Sigmoid colon (tissue), 4 donors: ENCODE measurements around the gene ZNF81.

Experiments used
- POLR2A ChIP-seq, 2 donors: fragments of 450-650 bp; IDR thresholded peaks; one replicate each; pipeline ENCODE4 v1.6.1; 2016; ENCODE audit warnings: antibody characterized with exemption in 2 of 2, mild to moderate bottlenecking in 2 of 2, moderate library complexity in 2 of 2
- POLR2AphosphoS5 ChIP-seq, 4 donors: sonication (generic); formaldehyde crosslinking; IDR thresholded peaks; one replicate each; pipeline ENCODE4 v1.6.1; 2017; ENCODE audit warnings: antibody characterized with exemption in 4 of 4
- TF ChIP-seq, protein P1 (sequence below), 4 experiments: fragments of 450-650 bp in 3 of 4; fragments of 200-600 bp in 1 of 4; IDR thresholded peaks; one replicate each; pipeline ENCODE4 v1.5.1; 2016 to 2019; ENCODE audit warnings: antibody characterized with exemption in 4 of 4, mild to moderate bottlenecking in 3 of 4, moderate library complexity in 2 of 4

DNA sequence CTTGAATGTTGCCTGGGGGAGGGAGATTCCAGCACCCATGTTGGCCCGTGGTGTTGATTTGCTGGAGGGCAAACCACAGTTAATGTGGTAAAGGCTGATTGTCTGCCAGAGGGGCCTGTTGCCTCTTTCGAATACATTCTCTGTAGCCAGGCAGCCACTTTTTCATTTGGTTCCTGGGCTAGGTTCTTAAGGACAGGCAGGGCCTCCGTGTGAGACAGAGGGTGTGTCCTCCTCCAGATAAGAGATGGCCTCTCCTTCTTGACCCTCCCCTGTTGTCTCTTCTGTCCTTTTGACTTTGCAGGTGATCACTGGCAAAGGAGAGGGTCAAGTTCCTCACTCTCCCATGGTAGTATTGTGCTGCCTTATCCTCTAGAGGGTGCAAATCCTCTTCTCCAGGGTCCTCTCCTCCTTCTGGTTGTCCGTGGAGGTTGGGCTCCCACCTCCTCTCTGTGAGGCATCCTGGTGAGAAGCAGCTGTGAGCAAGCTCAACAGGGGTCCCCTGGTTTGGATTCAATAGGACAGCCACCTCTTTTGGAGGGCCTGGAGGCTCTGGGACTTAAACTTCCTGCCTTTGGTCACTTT, 122.2 kb downstream of the ZNF81 start:
- TF ChIP-seq POLR2A (IDR thresholded peaks at IDR 0.05): no peak
- TF ChIP-seq, protein P1, sequence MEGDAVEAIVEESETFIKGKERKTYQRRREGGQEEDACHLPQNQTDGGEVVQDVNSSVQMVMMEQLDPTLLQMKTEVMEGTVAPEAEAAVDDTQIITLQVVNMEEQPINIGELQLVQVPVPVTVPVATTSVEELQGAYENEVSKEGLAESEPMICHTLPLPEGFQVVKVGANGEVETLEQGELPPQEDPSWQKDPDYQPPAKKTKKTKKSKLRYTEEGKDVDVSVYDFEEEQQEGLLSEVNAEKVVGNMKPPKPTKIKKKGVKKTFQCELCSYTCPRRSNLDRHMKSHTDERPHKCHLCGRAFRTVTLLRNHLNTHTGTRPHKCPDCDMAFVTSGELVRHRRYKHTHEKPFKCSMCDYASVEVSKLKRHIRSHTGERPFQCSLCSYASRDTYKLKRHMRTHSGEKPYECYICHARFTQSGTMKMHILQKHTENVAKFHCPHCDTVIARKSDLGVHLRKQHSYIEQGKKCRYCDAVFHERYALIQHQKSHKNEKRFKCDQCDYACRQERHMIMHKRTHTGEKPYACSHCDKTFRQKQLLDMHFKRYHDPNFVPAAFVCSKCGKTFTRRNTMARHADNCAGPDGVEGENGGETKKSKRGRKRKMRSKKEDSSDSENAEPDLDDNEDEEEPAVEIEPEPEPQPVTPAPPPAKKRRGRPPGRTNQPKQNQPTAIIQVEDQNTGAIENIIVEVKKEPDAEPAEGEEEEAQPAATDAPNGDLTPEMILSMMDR (IDR thresholded peaks at IDR 0.05): no peak
- no peak for TF ChIP-seq POLR2AphosphoS5 (IDR thresholded peaks at IDR 0.05)
